Fibroblast of the aortic adventitia (primary cell): ENCODE data around the gene ABLIM1. TPM values are rescaled to one million over a fixed set of nuclear protein-coding genes. Genes with fewer than 3 reads are reported as not detected.

ENCODE experiments used
- DNase-seq: peaks from one replicate; pipeline ENCODE4 v3.0.0-alpha.2; 2010; ENCODE audit warnings: low read depth
- H3K4me3 ChIP-seq: 2 replicates; pipeline ENCODE4 v1.5.1; 2011; ENCODE audit warnings: low read depth, mild to moderate bottlenecking, control low read depth, low read length, moderate library complexity
- CTCF ChIP-seq: IDR thresholded peaks from 2 replicates; pipeline ENCODE4 v1.5.1; 2011; ENCODE audit warnings: mild to moderate bottlenecking, low read length, control low read depth, inconsistent platforms; ENCODE audit not compliant: insufficient read depth
- total RNA-seq: library from RNA; depleted of rRNA; stranded (reverse); fragments of >200 nt; gene quantifications from 2 replicates; pipeline ENCODE4 v1.2.3, GENCODE V29; 2012; ENCODE audit warnings: low replicate concordance

ABLIM1 gene
- total RNA-seq, 1 donor, result 36.1 TPM

GRCh38 chr10:114486938-114487814, 170.9 kb downstream of the ABLIM1 start:
- DNase-seq, result no peak

GRCh38 chr10:114485696-114486400, 172.2 kb downstream of the ABLIM1 start:
- H3K4me3 ChIP-seq, result no peak overlapping the region
- no peak for TF ChIP-seq CTCF
- no peak for DNase-seq

More at GRCh38 chr10:114486938-114487814, 170.9 kb downstream of the ABLIM1 start:
- no peak for TF ChIP-seq CTCF
- H3K4me3 ChIP-seq, result no peak overlapping the region

GRCh38 chr10:114483575-114483974, 174.5 kb downstream of the ABLIM1 start:
- TF ChIP-seq CTCF, result no peak
- DNase-seq, result no peak
- no peak overlapping the region for H3K4me3 ChIP-seq

- no peak overlapping the region for H3K4me3 ChIP-seq
- no peak for DNase-seq
- TF ChIP-seq CTCF, result no peak
Observed at GRCh38 chr10:114482480-114483304, 175.4 kb downstream of the ABLIM1 start.

- no peak for DNase-seq
- TF ChIP-seq CTCF, result no peak
- no peak overlapping the region for H3K4me3 ChIP-seq
Observed at GRCh38 chr10:114481055-114481454, 177.0 kb downstream of the ABLIM1 start.

GRCh38 chr10:114479836-114480235, 178.2 kb downstream of the ABLIM1 start:
- TF ChIP-seq CTCF, result no peak
- no peak overlapping the region for H3K4me3 ChIP-seq

More at GRCh38 chr10:114479836-114480235, 178.2 kb downstream of the ABLIM1 start:
- no peak for DNase-seq
